Right lobe of liver (tissue), 6 donors: Measurements from ENCODE around the gene C10orf120. TPM values are rescaled to one million over a fixed set of nuclear protein-coding genes. Genes with fewer than 3 reads are reported as not detected.

ENCODE experiments used
- ATAC-seq, 4 donors: fragments of 200-7000 bp; cut with Tn5 transposase; one replicate each; pipeline ENCODE4 v1.9.1; 2020; ENCODE audit warnings: mild to moderate bottlenecking in 4 of 4, moderate library complexity in 4 of 4
- DNase-seq, 3 donors: peaks; one replicate each; pipeline ENCODE4 v3.0.0-alpha.2; 2020
- H3K27ac ChIP-seq, 3 donors: fragments of 200-600 bp; one replicate each; pipeline ENCODE4 v1.8.0; 2022
- H3K27me3 ChIP-seq, 2 donors: fragments of 200-600 bp; one replicate each; pipeline ENCODE4 v1.8.0; 2022
- H3K36me3 ChIP-seq, 4 donors: fragments of 200-600 bp; sonication (generic) in 1 of 4; one replicate each; pipeline versions ENCODE4 v1.5.1 to v1.8.0; 2017 to 2022; ENCODE audit warnings: control low read depth in 1 of 4
- H3K4me1 ChIP-seq, 4 donors: fragments of 200-600 bp; sonication (generic) in 1 of 4; one replicate each; pipeline versions ENCODE4 v1.5.1 to v1.8.0; 2017 to 2022; ENCODE audit warnings: control low read depth in 1 of 4
- H3K4me3 ChIP-seq, 3 donors: fragments of 200-600 bp; one replicate each; pipeline ENCODE4 v1.8.0; 2022
- H3K9me3 ChIP-seq, 4 donors: fragments of 200-600 bp; sonication (generic) in 1 of 4; one replicate each; pipeline versions ENCODE4 v1.5.1 to v1.8.0; 2017 to 2022; ENCODE audit warnings: control low read depth in 1 of 4
- POLR2A ChIP-seq: fragments of 450-650 bp; IDR thresholded peaks from one replicate; pipeline ENCODE4 v1.6.1; 2017; ENCODE audit warnings: antibody characterized with exemption, mild to moderate bottlenecking
- WGBS: methylation state at CpG from one replicate; pipeline ENCODE4 v1.1.6; 2018; ENCODE audit warnings: low coverage, low lambda C conversion rate; ENCODE audit not compliant: insufficient coverage; ENCODE audit errors: missing lambda C conversion rate; 5-methylcytosine and 5-hydroxymethylcytosine counted together
- intact Hi-C, 2 donors: fragments of 100-400 bp; cut with DNase I; formaldehyde crosslinking; loops; one replicate each; pipeline versions ENCODE4 v1.11.2 to v1.14.1; 2022
- total RNA-seq, 6 experiments: library from RNA; depleted of rRNA in 2 of 6; stranded (reverse); fragments of >200 nt in 2 of 6; fragmentation: NEBNext Ultra II Directional in 3 of 6; extraction: Animal tissue kit (Norgen Biotek cat#: 25700) in 3 of 6; gene quantifications; one replicate each; pipeline versions ENCODE4 v1.1.0 to v1.2.4, GENCODE V29; 2016 to 2023
- TF ChIP-seq, protein P1 (sequence below), 4 donors: fragments of 200-600 bp in 3 of 4; fragments of 450-650 bp in 1 of 4; IDR thresholded peaks; one replicate each; pipeline versions ENCODE4 v1.5.1 to v1.8.0; 2016 to 2022; ENCODE audit warnings: antibody characterized with exemption in 4 of 4, mild to moderate bottlenecking in 2 of 4
- donor health status: DM: no; HTN: yes; CAD: no.
- donor health status: DM: no; HTN: no; CAD: no.
- donor health status: DM: no; HTN: no; CAD: no.
- donor health status: DM: no; HTN: yes; CAD: no.
- donor health status: DM: no; HTN: yes; CAD: no.

Gene C10orf120
- total RNA-seq, 6 experiments from 2014 or later, result not detected

DNA sequence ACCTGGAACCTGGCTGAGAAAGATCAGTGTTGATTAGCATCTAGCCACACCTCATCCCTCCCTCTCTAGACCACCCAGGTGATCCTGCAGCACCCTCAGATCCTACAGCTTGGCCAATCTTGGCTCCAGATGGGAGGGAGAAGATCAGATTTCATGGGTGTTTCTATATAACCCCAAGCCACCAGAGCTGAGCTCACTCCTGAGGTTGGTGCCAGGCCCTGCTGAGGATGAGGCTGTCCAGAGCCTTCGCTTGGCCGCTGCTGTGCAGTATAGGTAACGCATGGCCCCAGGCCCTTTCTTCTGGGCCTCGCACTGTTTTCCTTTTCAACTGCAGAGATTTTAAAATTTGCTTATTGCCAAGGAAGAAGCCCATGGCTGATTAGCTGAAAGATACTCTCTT, 27.0 kb downstream of the C10orf120 start:
- ATAC-seq (no peak), DNase-seq (no peak)
- no peak overlapping the region for H3K4me3 ChIP-seq
- H3K9me3 ChIP-seq, result no peaks in the 10 kb centered on the region
- intact Hi-C loops, result no loop called here
- 92% methylated on average over 2 of the region's 4 CpGs for WGBS
- no peaks in the 10 kb centered on the region for H3K27me3 ChIP-seq
- H3K36me3 ChIP-seq, result no peaks in the 10 kb centered on the region
- TF ChIP-seq, protein P1, sequence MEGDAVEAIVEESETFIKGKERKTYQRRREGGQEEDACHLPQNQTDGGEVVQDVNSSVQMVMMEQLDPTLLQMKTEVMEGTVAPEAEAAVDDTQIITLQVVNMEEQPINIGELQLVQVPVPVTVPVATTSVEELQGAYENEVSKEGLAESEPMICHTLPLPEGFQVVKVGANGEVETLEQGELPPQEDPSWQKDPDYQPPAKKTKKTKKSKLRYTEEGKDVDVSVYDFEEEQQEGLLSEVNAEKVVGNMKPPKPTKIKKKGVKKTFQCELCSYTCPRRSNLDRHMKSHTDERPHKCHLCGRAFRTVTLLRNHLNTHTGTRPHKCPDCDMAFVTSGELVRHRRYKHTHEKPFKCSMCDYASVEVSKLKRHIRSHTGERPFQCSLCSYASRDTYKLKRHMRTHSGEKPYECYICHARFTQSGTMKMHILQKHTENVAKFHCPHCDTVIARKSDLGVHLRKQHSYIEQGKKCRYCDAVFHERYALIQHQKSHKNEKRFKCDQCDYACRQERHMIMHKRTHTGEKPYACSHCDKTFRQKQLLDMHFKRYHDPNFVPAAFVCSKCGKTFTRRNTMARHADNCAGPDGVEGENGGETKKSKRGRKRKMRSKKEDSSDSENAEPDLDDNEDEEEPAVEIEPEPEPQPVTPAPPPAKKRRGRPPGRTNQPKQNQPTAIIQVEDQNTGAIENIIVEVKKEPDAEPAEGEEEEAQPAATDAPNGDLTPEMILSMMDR (IDR thresholded peaks at IDR 0.05), result no peak
- TF ChIP-seq POLR2A, result no peak
- no peak overlapping the region for H3K27ac ChIP-seq
- no peaks in the 10 kb centered on the region for H3K4me1 ChIP-seq

- DNase-seq, result no peak
- ATAC-seq, result no peak
- H3K27ac ChIP-seq, result no peak overlapping the region
- 37% methylated on average over 3 of the region's 3 CpGs for WGBS
- no peaks in the 10 kb centered on the region for H3K9me3 ChIP-seq
- H3K4me3 ChIP-seq, result no peak overlapping the region
- H3K27me3 ChIP-seq, result no peaks in the 10 kb centered on the region
- intact Hi-C loops, result no loop called here
- no peaks in the 10 kb centered on the region for H3K4me1 ChIP-seq
- no peaks in the 10 kb centered on the region for H3K36me3 ChIP-seq
- no peak for TF ChIP-seq POLR2A
- TF ChIP-seq, protein P1 (IDR thresholded peaks at IDR 0.05), result no peak
Observed at GRCh38 chr10:122671355-122671754, 28.3 kb downstream of the C10orf120 start.

GRCh38 chr10:122669842-122670241, 29.8 kb downstream of the C10orf120 start:
- Histone ChIP-seq H3K4me3 (no peak overlapping the region), H3K36me3 (no peaks in the 10 kb centered on the region), H3K9me3 (no peaks in the 10 kb centered on the region), H3K27ac (no peak overlapping the region), H3K4me1 (no peaks in the 10 kb centered on the region), H3K27me3 (no peaks in the 10 kb centered on the region)
- ATAC-seq (no peak), DNase-seq (no peak)
- TF ChIP-seq POLR2A, result no peak
- TF ChIP-seq, protein P1 (IDR thresholded peaks at IDR 0.05), result no peak
- intact Hi-C loops, result no loop called here
- WGBS, result 40% methylated on average over 1 of the region's 2 CpGs

GRCh38 chr10:122669045-122669444, 30.6 kb downstream of the C10orf120 start:
- intact Hi-C loops, result no loop called here
- H3K4me1 ChIP-seq, result no peaks in the 10 kb centered on the region
- peak in 3 of 4 donors; percentile 49 to 78 (median 62) for ATAC-seq
- H3K36me3 ChIP-seq, result no peaks in the 10 kb centered on the region
- no peaks in the 10 kb centered on the region for H3K9me3 ChIP-seq
- WGBS, result 13% methylated on average over 2 of the region's 2 CpGs
- no peak overlapping the region for H3K27ac ChIP-seq
- TF ChIP-seq, protein P1 (IDR thresholded peaks at IDR 0.05), result no peak
- TF ChIP-seq POLR2A, result no peak
- DNase-seq, result no peak
- no peak overlapping the region for H3K4me3 ChIP-seq
- no peaks in the 10 kb centered on the region for H3K27me3 ChIP-seq

DNA sequence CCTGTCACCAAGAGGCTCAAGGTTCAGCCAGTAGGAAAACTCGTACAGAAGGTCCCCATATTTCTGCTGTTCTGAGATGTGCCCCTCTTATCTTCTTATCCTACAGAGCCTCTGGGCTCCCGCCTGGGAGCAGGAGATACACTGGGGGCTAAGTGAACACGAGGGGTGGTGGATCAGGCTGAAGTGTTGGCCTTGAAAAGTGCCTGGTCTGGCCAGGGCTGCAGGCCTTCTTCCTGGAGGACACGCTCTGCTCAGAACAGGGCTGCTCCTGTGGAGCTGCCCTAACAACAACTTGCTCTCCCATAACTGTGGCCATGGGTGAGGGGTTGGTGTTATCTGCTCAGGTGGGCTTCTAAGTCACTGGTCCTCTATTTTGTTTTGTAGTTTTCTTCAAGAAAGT, 33.7 kb downstream of the C10orf120 start:
- DNase-seq, result no peak
- intact Hi-C loops, result no loop called here

More for the DNA sequence above, 33.7 kb downstream of the C10orf120 start:
- no peak for ATAC-seq
- Histone ChIP-seq H3K9me3 (no peaks in the 10 kb centered on the region), H3K36me3 (no peaks in the 10 kb centered on the region), H3K4me1 (no peaks in the 10 kb centered on the region), H3K4me3 (no peak overlapping the region), H3K27ac (no peak overlapping the region), H3K27me3 (no peaks in the 10 kb centered on the region)
- WGBS, result 100% methylated on average over 1 of the region's 4 CpGs
- TF ChIP-seq POLR2A, result no peak
- TF ChIP-seq, protein P1 (IDR thresholded peaks at IDR 0.05), result no peak
